ENCODE measurements around the gene MXD1. TPM values are rescaled to one million over a fixed set of nuclear protein-coding genes. Genes with fewer than 3 reads are reported as not detected.

Gene MXD1
- polyA plus RNA-seq, 2 of the 4 experiments (the other 2 are of a cell fraction) = 2.0 to 8.3 TPM

GRCh38 chr2:69948032-69948962, 33.4 kb downstream of the MXD1 start:
- FAIRE-seq (no peak), ATAC-seq (no peak), DNase-seq (ENCODE audit: low read depth in 1 of 2, low spot score in 1 of 2) (no peak)
- Histone ChIP-seq H3K27ac (no peak overlapping the region; a peak in 1 of 6 replicates), H3K4me1 (peaks cover 19% of the 10 kb centered on the region), H3K4me3 (no peak overlapping the region), H3K4me2 (no peak overlapping the region), H3K9me3 (no peaks in the 10 kb centered on the region)
- TF ChIP-seq EHMT2 (IDR thresholded peaks at IDR 0.05; ENCODE audit: low read depth) = no peak
- no peak for TF ChIP-seq EHF (CRISPR knock-in tag; IDR thresholded peaks at IDR 0.05)
- no peak for TF ChIP-seq HOXB5 (CRISPR knock-in tag; IDR thresholded peaks at IDR 0.05)
- TF ChIP-seq JUN (IDR thresholded peaks at IDR 0.05) = no peak
- no peak for TF ChIP-seq GATA3 (IDR thresholded peaks at IDR 0.05; ENCODE audit: borderline replicate concordance)
- TF ChIP-seq HDAC2 (IDR thresholded peaks at IDR 0.05) = no peak
- no peak for TF ChIP-seq USF2 (IDR thresholded peaks at IDR 0.05)
- no peak for TF ChIP-seq HOXB13 (CRISPR knock-in tag; IDR thresholded peaks at IDR 0.05; ENCODE audit: low read depth)
- TF ChIP-seq NFE2L2 (conservative IDR thresholded peaks at IDR 0.05; ENCODE audit: low read length) = no peak
- TF ChIP-seq FOXS1 (CRISPR knock-in tag; IDR thresholded peaks at IDR 0.05) = no peak
- no peak for TF ChIP-seq RAD21 (conservative IDR thresholded peaks at IDR 0.05 in 1 of 2, IDR thresholded peaks at IDR 0.05 in 1 of 2)
- no peak for TF ChIP-seq SMC3 (IDR thresholded peaks at IDR 0.05)
- no peak for TF ChIP-seq POLR2A (IDR thresholded peaks at IDR 0.05; ENCODE audit: low read length)
- no peak for TF ChIP-seq POLR2AphosphoS2 (conservative IDR thresholded peaks at IDR 0.05; ENCODE audit: low read length)
- TF ChIP-seq RCOR1 (IDR thresholded peaks at IDR 0.05; ENCODE audit: low read depth, low read length) = no peak
- no peak for TF ChIP-seq PHF8 (IDR thresholded peaks at IDR 0.05; ENCODE audit: borderline replicate concordance, low read depth)
- no peak for TF ChIP-seq TFCP2L1 (CRISPR knock-in tag; IDR thresholded peaks at IDR 0.05)
- no peak for TF ChIP-seq BCL3 (IDR thresholded peaks at IDR 0.05)
- TF ChIP-seq CHD4 (IDR thresholded peaks at IDR 0.05; ENCODE audit: borderline replicate concordance) = no peak
- no peak for TF ChIP-seq NR3C1 (IDR thresholded peaks at IDR 0.05)
- ChIA-PET POLR2A (no interaction called here), CTCF (interaction anchor here (0.6 to 4.8 kb wide), 4 partner anchors 32 to 139 kb away, joined by 3 to 18 read pairs (median 3); partner anchors contain the start of gene MXD1)
- 89% methylated on average over 27 of the region's 35 CpGs for WGBS (ENCODE audit: missing lambda C conversion rate)

- no peak overlapping the region for H3K27ac ChIP-seq
- H3K9me3 ChIP-seq = no peaks in the 10 kb centered on the region
- H3K4me2 ChIP-seq = no peak overlapping the region
- CTCF ChIA-PET = interaction anchor here (0.9 to 1.0 kb wide), 2 partner anchors 10 to 122 kb away, joined by 3 read pairs; no protein-coding TSS in a partner anchor
- DNase-seq (ENCODE audit: low read depth in 1 of 2, low spot score in 1 of 2) (no peak), FAIRE-seq (no peak), ATAC-seq (no peak)
- 84% methylated on average over 18 of the region's 21 CpGs for WGBS (ENCODE audit: missing lambda C conversion rate)
- H3K4me3 ChIP-seq = no peak overlapping the region
- H3K4me1 ChIP-seq = peaks cover 19% of the 10 kb centered on the region
- TF ChIP-seq MAZ (IDR thresholded peaks at IDR 0.05; ENCODE audit: borderline replicate concordance, low read depth, low read length) = no peak
- TF ChIP-seq EHMT2 (IDR thresholded peaks at IDR 0.05; ENCODE audit: low read depth) = no peak
- no peak for TF ChIP-seq USF2 (IDR thresholded peaks at IDR 0.05)
- no peak for TF ChIP-seq FOSL2 (IDR thresholded peaks at IDR 0.05)
- no peak for TF ChIP-seq FOSL2 (CRISPR knock-in tag; IDR thresholded peaks at IDR 0.05)
- TF ChIP-seq TP53 (CRISPR knock-in tag; IDR thresholded peaks at IDR 0.05) = no peak
- TF ChIP-seq CHD2 (IDR thresholded peaks at IDR 0.05; ENCODE audit: low read length, partially characterized antibody) = no peak
- no peak for TF ChIP-seq HOXB13 (CRISPR knock-in tag; IDR thresholded peaks at IDR 0.05; ENCODE audit: low read depth)
- no peak for TF ChIP-seq BHLHE40 (IDR thresholded peaks at IDR 0.05; ENCODE audit: low read depth, low read length)
- TF ChIP-seq NFE2L2 (conservative IDR thresholded peaks at IDR 0.05; ENCODE audit: low read length) = no peak
- no peak for TF ChIP-seq RFX5 (IDR thresholded peaks at IDR 0.05)
- no peak for TF ChIP-seq JUN (IDR thresholded peaks at IDR 0.05)
- TF ChIP-seq CTCF (IDR thresholded peaks at IDR 0.05) = no peak
- no peak for TF ChIP-seq FOXS1 (CRISPR knock-in tag; IDR thresholded peaks at IDR 0.05)
- no peak for TF ChIP-seq RAD21 (conservative IDR thresholded peaks at IDR 0.05 in 1 of 2, IDR thresholded peaks at IDR 0.05 in 1 of 2)
- no peak for TF ChIP-seq MYC (IDR thresholded peaks at IDR 0.05; ENCODE audit: borderline replicate concordance, low read length)
- no peak for TF ChIP-seq ZSCAN20 (CRISPR knock-in tag; IDR thresholded peaks at IDR 0.05)
- no peak for TF ChIP-seq CBX2 (IDR thresholded peaks at IDR 0.05; ENCODE audit: borderline replicate concordance, low read depth)
- TF ChIP-seq PHF8 (IDR thresholded peaks at IDR 0.05; ENCODE audit: borderline replicate concordance, low read depth) = no peak
- TF ChIP-seq EHF (CRISPR knock-in tag; IDR thresholded peaks at IDR 0.05) = no peak
- TF ChIP-seq GATA3 (IDR thresholded peaks at IDR 0.05; ENCODE audit: borderline replicate concordance) = no peak
- POLR2A ChIA-PET = no interaction called here
Observed at GRCh38 chr2:69948963-69949645, 34.2 kb downstream of the MXD1 start.
